Adipocyte (in vitro differentiated cells): Measurements from ENCODE around the gene RYK.

Experiments used
- DNase-seq: peaks from one replicate; pipeline ENCODE4 v3.0.0-alpha.2; 2015; ENCODE audit warnings: low read depth
- H3K27me3 ChIP-seq: replicated peaks from 2 replicates; pipeline ENCODE4 v1.7.0; 2013; ENCODE audit warnings: mild to moderate bottlenecking, low read length, moderate library complexity; ENCODE audit not compliant: control insufficient read depth, insufficient read depth
- H3K36me3 ChIP-seq: 2 replicates; pipeline ENCODE4 v1.7.0; 2013; ENCODE audit warnings: low read length, mild to moderate bottlenecking, moderate library complexity; ENCODE audit not compliant: control insufficient read depth, insufficient read depth, severe bottlenecking
- H3K4me1 ChIP-seq: 2 replicates; pipeline ENCODE4 v1.7.0; 2013; ENCODE audit warnings: mild to moderate bottlenecking, low read length, moderate library complexity; ENCODE audit not compliant: control insufficient read depth, insufficient read depth
- H3K4me3 ChIP-seq: 2 replicates; pipeline ENCODE4 v1.7.0; 2013; ENCODE audit warnings: mild to moderate bottlenecking, low read length, moderate library complexity
- H3K9ac ChIP-seq: 2 replicates; pipeline ENCODE4 v1.7.0; 2013; ENCODE audit warnings: mild to moderate bottlenecking, low read length, moderate library complexity
- H3K9me3 ChIP-seq: 2 replicates; pipeline ENCODE4 v1.7.0; 2013; ENCODE audit warnings: mild to moderate bottlenecking, low read length, moderate library complexity; ENCODE audit not compliant: control insufficient read depth

The RYK gene

GRCh38 chr3:134189849-134190248 lies 60.8 kb downstream of the RYK start:
- Histone ChIP-seq H3K4me3 (no peak overlapping the region), H3K9ac (no peak overlapping the region), H3K36me3 (peaks cover 41% of the 10 kb centered on the region), H3K4me1 (no peaks in the 10 kb centered on the region), H3K27me3 (no peaks in the 10 kb centered on the region), H3K9me3 (no peaks in the 10 kb centered on the region)
- peak; percentile 34 for DNase-seq

GRCh38 chr3:134186391-134186790 lies 64.3 kb downstream of the RYK start:
- Histone ChIP-seq H3K36me3 (peaks cover 38% of the 10 kb centered on the region), H3K4me3 (no peak overlapping the region), H3K9ac (no peak overlapping the region), H3K27me3 (no peaks in the 10 kb centered on the region), H3K4me1 (no peaks in the 10 kb centered on the region), H3K9me3 (no peaks in the 10 kb centered on the region)
- no peak for DNase-seq

- no peaks in the 10 kb centered on the region for H3K9me3 ChIP-seq
- H3K36me3 ChIP-seq = peaks cover 53% of the 10 kb centered on the region
- no peaks in the 10 kb centered on the region for H3K4me1 ChIP-seq
- DNase-seq = no peak
- H3K9ac ChIP-seq = no peak overlapping the region
- no peak overlapping the region for H3K4me3 ChIP-seq
- no peaks in the 10 kb centered on the region for H3K27me3 ChIP-seq
These were observed 69.9 kb downstream of the RYK start for GRCh38 chr3:134180761-134181160.

GRCh38 chr3:134179508-134179907 lies 71.2 kb downstream of the RYK start:
- H3K9me3 ChIP-seq = no peaks in the 10 kb centered on the region
- no peak overlapping the region for H3K9ac ChIP-seq
- DNase-seq = peak; percentile 8
- H3K27me3 ChIP-seq = no peaks in the 10 kb centered on the region
- H3K4me1 ChIP-seq = no peaks in the 10 kb centered on the region
- H3K4me3 ChIP-seq = no peak overlapping the region
- H3K36me3 ChIP-seq = peaks cover 63% of the 10 kb centered on the region

- H3K36me3 ChIP-seq = peaks cover 46% of the 10 kb centered on the region
- no peaks in the 10 kb centered on the region for H3K4me1 ChIP-seq
- no peak overlapping the region for H3K4me3 ChIP-seq
- H3K27me3 ChIP-seq = no peaks in the 10 kb centered on the region
- H3K9ac ChIP-seq = no peak overlapping the region
- no peaks in the 10 kb centered on the region for H3K9me3 ChIP-seq
- no peak for DNase-seq
These were observed 87.6 kb downstream of the RYK start for GRCh38 chr3:134163096-134163495.

- Histone ChIP-seq H3K27me3 (no peaks in the 10 kb centered on the region), H3K36me3 (peaks cover 56% of the 10 kb centered on the region), H3K9me3 (no peaks in the 10 kb centered on the region), H3K4me3 (no peak overlapping the region), H3K4me1 (no peaks in the 10 kb centered on the region), H3K9ac (no peak overlapping the region)
- DNase-seq = no peak
These were observed 88.6 kb downstream of the RYK start for GRCh38 chr3:134161898-134162615.

- Histone ChIP-seq H3K4me1 (no peaks in the 10 kb centered on the region), H3K27me3 (no peaks in the 10 kb centered on the region), H3K36me3 (peaks cover 79% of the 10 kb centered on the region), H3K9ac (no peak overlapping the region), H3K4me3 (no peak overlapping the region), H3K9me3 (no peaks in the 10 kb centered on the region)
- DNase-seq = no peak
These were observed 95.2 kb downstream of the RYK start for GRCh38 chr3:134155446-134155845.

GRCh38 chr3:134153761-134154160 lies 96.9 kb downstream of the RYK start:
- H3K4me3 ChIP-seq = no peak overlapping the region
- no peak for DNase-seq
- H3K4me1 ChIP-seq = peaks cover 10% of the 10 kb centered on the region
- H3K9ac ChIP-seq = no peak overlapping the region
- H3K27me3 ChIP-seq = no peaks in the 10 kb centered on the region
- no peaks in the 10 kb centered on the region for H3K9me3 ChIP-seq
- H3K36me3 ChIP-seq = peaks cover 66% of the 10 kb centered on the region

GRCh38 chr3:134150476-134150875 lies 100.2 kb downstream of the RYK start:
- no peak for DNase-seq
- Histone ChIP-seq H3K9ac (no peak overlapping the region), H3K4me1 (peaks cover 12% of the 10 kb centered on the region), H3K36me3 (peaks cover 34% of the 10 kb centered on the region), H3K4me3 (no peak overlapping the region), H3K27me3 (no peaks in the 10 kb centered on the region), H3K9me3 (no peaks in the 10 kb centered on the region)

- H3K36me3 ChIP-seq = peaks cover 23% of the 10 kb centered on the region
These were observed 101.4 kb downstream of the RYK start for GRCh38 chr3:134149286-134149685.

GRCh38 chr3:134148534-134148933 lies 102.1 kb downstream of the RYK start:
- Histone ChIP-seq H3K9ac (no peak overlapping the region), H3K4me3 (no peak overlapping the region), H3K4me1 (peaks cover 12% of the 10 kb centered on the region), H3K9me3 (no peaks in the 10 kb centered on the region), H3K27me3 (no peaks in the 10 kb centered on the region), H3K36me3 (peaks cover 15% of the 10 kb centered on the region)
- no peak for DNase-seq

More at GRCh38 chr3:134149286-134149685, 101.4 kb downstream of the RYK start:
- no peaks in the 10 kb centered on the region for H3K27me3 ChIP-seq
- H3K4me1 ChIP-seq = peaks cover 12% of the 10 kb centered on the region
- H3K9me3 ChIP-seq = no peaks in the 10 kb centered on the region
- H3K9ac ChIP-seq = no peak overlapping the region
- no peak overlapping the region for H3K4me3 ChIP-seq
- no peak for DNase-seq

- Histone ChIP-seq H3K27me3 (no peaks in the 10 kb centered on the region), H3K36me3 (peaks cover 5% of the 10 kb centered on the region), H3K9ac (no peak overlapping the region), H3K4me3 (no peak overlapping the region), H3K4me1 (peaks cover 12% of the 10 kb centered on the region), H3K9me3 (no peaks in the 10 kb centered on the region)
- DNase-seq = no peak
These were observed 103.2 kb downstream of the RYK start for GRCh38 chr3:134147411-134147810.
